Right ventricle myocardium superior (tissue), 1 donor: ENCODE data around the gene ISLR. TPM values are rescaled to one million over a fixed set of nuclear protein-coding genes. Genes with fewer than 3 reads are reported as not detected.

Experiments
- ATAC-seq: fragments of 200-7000 bp; cut with Tn5 transposase; one replicate; pipeline ENCODE4 v1.9.1; 2020; ENCODE audit warnings: mild to moderate bottlenecking; ENCODE audit not compliant: poor library complexity
- DNase-seq: peaks from one replicate; pipeline ENCODE4 v3.0.0-alpha.2; 2020
- intact Hi-C: fragments of 100-400 bp; cut with DNase I; formaldehyde crosslinking; loops from one replicate; pipeline ENCODE4 v1.11.2; 2022
- total RNA-seq: library from RNA; stranded (reverse); fragmentation: NEBNext Ultra II Directional; extraction: Animal tissue kit (Norgen Biotek cat#: 25700); gene quantifications from one replicate; pipeline ENCODE4 v1.2.1, GENCODE V29; 2021
- donor health status: DM: no; HTN: yes; CAD: no; lungs with severe emphysema.

Gene ISLR
- total RNA-seq, 1 donor from 2014 or later, result 11.6 TPM

DNA sequence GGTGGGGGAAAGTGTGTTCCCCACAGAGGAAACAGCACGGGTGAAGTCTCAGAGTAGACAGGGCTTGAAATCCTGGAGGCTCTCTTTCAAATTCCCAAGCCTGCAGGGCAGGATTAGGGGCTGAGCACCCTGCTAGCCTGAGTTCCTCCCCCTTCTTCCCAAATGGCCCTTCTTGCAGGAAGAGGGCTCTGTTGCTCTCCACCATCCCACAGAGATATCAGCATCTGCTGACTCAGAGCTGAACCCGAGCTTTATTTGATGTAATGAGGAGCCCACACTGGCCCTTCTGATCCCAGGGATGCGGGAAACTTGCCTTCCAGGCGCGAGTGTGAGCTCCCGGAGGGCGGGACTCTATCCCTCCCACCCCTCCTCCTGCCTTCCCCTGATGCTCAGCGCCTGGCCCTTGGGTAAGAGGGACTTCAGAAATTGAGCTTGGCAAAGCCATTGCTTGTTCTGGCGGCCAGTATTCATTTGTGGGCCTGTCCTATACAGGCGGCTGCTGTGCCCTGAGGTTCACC is 30.5 kb downstream of the ISLR start:
- intact Hi-C loops, result no loop called here
- ATAC-seq, result peak; percentile 33
- peak; percentile 57 for DNase-seq

DNA sequence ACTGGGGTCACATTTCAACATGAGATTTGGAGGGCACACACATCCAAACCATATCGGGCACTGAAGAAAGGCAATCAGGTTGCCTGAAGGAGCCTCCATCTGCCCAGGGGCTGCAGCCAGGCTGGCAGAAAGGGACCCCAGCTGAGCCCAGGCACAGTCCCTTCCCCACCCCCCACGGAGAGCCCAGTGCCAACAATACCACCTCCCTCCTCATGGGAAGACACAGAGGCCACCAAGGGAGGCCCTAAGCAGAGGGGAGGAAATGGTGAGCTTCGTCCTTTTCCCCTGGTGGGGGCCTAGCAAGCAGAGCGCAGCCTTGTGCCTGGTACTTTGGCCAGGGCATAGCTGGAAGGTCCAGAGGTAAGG is 32.1 kb downstream of the ISLR start:
- intact Hi-C loops, result no loop called here
- DNase-seq (no peak), ATAC-seq (no peak)

DNA sequence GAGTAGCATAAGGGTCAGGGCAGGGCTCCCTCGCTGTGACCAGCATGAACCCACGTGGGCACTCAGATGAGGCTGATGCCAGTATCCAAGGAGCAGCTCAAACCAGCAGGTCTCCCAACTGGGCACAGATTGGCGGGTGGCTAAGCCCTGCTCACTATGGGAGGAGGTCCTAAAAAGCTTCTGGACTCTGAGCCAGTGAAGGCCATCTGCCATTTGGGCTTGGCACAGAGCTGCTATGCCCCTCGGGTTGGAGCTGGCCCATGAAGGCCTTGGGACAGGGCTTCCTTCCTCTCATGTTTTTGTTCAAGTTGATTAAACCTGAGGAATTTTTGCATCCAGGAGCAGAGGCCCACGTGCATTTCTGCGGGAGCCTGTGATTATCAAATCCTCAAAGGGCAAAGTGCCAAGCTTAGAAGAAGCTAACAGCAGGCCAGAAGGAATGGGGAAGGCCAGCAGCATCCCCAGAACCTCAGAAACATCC is 33.3 kb downstream of the ISLR start:
- DNase-seq (no peak), ATAC-seq (no peak)
- intact Hi-C loops, result no loop called here

DNA sequence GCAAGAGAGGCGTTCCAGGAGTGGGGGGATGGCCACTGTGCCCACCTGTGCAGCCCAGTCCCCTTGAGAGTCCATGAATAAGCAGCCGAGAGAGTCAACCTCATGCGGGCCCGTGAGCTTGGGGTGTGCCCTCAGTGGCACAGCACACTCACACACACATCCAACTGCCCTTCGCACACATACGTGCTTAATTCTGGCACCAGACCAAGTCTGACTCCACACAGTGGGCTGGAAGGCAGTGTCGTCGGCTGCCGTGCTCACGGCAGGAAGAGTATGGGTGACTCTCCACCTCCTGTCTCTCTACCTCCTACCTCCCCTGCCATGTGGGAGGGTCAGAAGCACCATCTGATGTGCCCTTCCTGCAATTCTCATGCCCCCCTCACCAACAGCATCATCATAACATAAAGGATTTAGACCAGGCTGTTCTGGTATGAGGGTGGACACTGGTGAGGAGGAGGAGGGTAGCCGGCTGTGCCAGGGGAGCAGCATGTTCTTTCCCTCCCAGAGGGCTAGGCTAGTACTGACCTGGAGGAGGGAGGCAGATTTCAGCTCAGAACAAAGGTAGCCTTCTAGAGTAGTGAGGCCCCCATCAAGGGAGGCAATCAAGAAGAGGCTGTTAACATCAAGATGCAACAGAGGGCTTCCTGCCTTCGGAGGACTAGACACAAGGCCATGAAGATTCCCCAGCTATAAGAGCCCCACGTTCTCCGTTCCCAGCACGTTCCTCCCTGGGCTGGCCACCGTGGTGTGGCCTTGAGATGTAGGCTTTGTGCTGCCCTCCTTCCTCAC is 34.3 kb downstream of the ISLR start:
- no peak for ATAC-seq
- DNase-seq, result no peak
- intact Hi-C loops, result no loop called here

DNA sequence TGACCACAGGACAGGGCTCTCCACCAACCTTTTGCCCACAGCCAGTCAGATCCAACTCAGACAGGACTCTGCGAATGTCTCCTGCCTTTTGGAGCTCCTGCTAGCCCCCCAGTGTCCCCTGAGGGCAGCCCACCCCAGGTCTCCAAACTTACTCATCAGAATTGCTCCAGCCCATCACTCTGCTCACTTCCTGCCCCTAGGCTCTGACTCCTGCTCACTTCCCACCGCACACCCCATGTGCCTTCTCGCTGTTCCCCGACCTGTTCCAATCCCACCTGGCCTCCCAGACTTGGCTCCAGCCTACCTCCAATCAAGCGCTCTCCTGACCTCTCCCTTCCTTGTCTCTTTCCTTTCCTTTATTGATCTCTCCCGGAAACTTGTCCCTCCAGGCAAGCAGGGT is 35.0 kb downstream of the ISLR start:
- intact Hi-C loops, result no loop called here
- DNase-seq (no peak), ATAC-seq (no peak)

DNA sequence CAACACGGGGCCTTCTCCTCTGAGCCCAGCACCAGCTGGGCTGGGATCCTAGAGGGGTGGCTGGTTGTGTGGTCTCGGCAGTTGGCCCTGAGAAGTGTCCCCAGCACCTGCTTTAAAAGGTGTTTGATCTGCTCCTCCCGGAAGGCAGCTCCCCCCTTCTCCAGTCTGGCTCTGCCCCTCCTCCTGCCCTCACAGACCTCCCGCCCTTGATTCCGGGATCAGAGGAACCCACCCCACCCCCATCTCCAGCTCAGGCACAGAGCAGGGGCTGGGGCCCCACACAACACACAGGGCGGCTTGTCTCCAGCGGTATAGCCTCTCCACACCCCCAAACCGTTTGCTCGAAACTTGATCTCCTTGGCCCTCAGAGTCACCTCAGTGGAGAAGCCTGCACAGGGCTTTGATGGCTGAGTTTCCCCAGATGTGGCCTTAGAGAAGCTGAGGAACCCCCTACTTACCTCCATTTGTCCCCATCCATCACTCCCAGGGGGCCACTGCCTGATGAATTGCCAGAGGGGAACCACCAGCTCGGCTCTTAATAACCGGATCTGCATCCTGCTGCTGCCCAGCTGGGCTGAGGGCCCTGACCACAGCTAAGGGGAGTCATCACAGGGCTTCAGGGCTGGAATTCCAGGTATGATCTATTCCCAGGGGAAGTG is 35.5 kb downstream of the ISLR start:
- no peak for DNase-seq
- intact Hi-C loops, result no loop called here
- no peak for ATAC-seq

DNA sequence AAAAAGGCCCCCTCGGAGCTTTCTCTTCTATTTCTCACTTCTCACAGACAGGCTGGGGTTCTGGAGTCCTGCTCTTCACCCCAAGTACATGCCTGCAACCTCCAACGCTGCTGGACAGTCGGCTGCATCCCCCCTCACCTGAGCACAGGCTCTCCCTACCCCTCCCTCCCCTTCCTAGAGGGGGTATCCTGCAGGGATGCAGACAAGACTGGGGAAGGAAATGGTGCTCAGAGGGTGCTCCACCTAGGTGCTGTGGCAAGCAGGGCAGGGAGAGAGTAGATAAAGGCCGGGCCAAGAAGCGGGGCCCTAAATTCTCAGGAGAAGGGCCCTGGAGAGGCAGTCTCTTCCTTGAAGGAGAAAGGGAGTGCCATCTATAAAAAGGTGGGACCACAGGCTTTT is 36.0 kb downstream of the ISLR start:
- ATAC-seq (no peak), DNase-seq (no peak)
- intact Hi-C loops, result no loop called here

DNA sequence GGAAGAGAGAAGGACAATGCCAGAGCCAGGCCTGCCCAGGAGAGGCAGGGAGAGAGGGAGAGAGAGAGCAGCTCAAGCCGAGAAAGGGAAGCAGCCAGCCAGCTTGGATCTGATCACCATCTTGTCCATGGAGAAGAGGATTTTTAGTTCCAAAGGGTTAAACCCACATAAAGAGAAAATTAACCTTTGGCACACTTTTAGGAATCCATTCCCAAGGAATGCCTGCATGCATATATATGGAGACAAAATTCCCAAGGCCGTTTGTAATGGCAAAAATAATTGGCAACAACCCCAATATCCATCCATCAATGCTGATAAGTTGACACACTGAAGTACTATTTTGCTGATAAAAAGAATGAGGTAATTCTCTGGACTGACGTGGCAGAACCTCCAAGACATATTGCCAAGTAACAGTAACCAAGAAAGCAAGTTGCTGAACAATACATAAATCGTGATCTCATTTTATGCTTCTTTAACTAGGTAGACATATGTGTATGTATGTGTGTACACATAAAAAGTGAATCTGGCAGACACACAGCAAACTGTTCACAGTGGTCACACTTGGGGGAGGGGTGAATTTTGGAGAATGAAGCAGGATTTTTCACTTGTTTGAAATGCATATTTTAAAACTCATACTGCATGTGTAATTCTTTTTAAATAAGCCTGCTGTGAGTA is 36.6 kb downstream of the ISLR start:
- intact Hi-C loops, result no loop called here
- no peak for DNase-seq
- ATAC-seq, result peak; percentile 57

DNA sequence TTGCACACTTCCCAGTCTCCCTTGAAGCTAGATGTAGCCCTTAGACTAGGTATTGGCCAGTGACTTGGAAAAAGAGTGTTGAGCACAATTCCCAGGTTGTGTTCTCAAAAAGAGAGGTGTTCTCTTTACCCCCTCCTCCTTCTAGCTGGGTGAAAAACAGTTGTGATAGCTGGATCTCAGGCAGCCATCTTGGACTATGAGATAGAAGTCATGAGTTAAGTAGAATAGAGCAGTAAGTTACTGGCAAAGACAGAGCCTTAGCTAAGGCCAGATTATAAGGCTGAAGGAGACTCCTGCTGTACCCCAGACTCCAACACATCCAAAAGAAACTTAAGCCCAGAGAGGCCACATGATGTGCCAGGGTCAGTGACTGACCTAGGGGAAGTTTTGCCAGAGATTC is 37.2 kb downstream of the ISLR start:
- intact Hi-C loops, result no loop called here
- ATAC-seq (no peak), DNase-seq (no peak)

DNA sequence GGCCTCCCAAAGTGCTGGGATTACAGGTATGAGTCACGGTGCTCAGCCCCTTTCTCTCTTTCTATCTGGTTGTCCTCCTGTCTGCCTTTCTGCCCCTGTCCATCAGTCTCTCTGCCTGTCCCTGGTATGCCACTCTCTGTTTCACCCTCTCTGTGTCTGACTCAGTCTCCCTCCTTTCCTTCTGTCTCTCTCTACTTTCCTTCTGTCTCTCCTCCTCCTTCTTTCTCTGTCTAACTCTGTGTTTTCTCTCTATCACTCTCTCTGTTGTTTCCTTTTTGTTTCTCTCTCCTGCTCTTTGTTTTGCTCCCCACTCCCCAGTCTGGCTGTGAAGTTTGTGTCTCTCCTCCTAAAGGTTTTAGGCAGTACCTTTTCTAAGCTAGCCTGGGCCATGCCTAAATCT is 38.1 kb downstream of the ISLR start:
- intact Hi-C loops, result no loop called here
- DNase-seq, result no peak
- no peak for ATAC-seq

DNA sequence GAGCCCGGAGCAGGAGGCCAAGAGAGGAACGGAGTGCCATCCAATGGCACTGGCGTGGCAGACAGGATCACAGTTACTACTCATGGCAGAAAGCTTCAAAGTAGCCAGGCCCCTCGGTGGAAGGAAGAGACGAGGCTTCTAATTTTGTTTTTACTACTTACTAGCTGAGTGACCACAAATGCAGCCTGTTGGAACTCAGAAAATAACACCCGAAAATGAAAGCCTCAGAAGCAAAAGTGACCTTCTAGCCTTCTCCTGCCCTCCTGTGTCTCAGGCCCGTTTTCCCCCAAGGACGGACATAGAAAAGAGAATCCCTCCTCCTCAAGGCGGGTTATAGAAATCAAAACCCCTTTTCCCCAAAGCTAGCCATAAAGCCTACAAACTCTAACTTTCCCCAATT is 39.0 kb downstream of the ISLR start:
- no peak for ATAC-seq
- no peak for DNase-seq
- intact Hi-C loops, result no loop called here

DNA sequence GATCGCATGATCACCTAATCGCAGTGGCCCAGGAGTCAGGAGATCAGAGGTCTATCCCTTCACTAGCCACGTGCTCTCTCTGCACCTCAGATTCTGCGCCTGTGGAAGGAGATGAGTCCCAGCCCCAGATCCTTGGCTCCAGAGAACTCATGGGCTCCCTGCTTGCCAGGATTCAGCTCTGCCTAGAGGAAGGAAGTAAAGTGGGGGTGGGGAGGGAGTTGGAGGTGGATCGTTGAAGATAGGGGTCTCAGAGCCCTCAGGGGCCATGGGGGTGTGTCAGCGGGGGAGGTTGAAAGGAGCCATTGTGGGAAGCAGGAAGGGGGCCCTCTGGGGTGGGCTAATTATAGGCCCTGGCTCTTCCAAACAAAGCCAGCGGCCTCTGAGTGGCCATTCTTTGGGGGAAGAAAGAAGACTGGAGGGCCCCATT is 40.4 kb downstream of the ISLR start:
- no peak for ATAC-seq
- DNase-seq, result no peak
- intact Hi-C loops, result no loop called here

DNA sequence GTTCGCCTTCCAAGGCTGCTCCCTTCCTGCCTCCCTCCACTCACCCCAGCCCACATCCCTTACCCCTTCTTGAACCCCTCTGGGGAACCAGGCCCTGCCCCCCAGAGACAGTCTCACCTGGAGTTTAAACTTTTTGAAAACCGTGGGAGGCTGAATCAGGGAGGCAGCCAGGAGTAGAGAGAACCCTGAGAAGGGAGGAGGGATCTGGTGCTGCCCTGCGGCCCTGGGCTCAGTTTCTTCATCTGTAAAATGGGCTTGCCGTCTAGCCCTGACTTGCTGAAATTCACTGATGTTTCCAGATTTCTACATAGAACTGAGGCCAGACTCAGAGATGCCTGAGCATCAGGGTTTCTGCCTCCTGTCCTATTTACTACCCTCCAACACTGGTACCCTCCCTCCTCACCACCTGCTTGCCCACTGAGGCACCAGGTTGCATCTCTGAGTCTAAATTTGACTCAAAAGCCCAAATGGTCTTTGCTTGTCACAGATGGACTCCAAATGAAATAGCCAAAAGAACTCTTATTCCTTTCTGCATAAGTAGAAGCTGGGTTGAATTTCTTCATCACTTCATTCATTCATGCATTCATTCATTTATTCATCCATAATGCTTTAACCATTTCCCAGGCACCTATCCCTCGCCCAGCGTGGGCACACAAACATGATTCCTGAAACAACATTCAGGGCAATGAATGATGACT is 41.0 kb downstream of the ISLR start:
- no peak for ATAC-seq
- DNase-seq, result no peak
- intact Hi-C loops, result no loop called here

DNA sequence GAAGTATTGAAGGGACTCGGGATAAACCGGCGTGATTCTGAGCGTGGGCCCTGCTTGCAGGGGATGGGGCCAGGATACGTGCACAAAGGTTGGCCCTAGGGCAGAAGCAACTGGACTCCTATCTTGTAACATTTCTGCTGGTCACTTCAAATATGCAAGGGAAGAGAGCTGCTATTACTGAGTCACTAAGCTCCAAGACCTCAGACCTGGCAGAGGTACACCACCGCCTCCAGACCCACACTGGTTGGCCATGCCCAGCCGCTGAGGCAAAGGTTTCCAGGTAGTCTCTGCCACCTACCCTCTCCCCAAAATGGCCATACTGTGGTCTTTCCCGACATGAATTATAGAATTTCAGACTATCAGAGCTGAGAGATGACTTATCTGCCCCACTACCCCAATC is 42.4 kb downstream of the ISLR start:
- DNase-seq (no peak), ATAC-seq (no peak)
- intact Hi-C loops, result no loop called here

DNA sequence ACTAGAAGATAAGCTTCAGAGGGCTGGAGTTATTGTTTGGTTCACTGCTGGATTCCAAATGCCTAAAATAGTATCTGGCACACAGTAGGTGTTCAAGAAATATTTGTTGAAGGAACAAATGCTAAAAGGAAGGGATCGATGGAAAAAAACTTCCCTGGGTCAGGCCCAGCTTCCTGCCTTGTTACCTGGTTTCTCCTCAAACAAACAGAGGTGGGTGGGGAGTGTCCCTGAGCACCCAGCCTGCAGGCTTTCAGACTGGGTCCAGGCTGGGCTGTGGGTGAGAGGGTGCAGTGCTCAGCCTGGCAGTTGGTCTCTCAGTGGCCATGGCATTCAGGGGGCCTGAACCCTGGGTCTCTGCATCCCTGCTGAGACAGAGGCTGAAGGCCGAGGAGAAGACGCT is 43.4 kb downstream of the ISLR start:
- no peak for ATAC-seq

DNA sequence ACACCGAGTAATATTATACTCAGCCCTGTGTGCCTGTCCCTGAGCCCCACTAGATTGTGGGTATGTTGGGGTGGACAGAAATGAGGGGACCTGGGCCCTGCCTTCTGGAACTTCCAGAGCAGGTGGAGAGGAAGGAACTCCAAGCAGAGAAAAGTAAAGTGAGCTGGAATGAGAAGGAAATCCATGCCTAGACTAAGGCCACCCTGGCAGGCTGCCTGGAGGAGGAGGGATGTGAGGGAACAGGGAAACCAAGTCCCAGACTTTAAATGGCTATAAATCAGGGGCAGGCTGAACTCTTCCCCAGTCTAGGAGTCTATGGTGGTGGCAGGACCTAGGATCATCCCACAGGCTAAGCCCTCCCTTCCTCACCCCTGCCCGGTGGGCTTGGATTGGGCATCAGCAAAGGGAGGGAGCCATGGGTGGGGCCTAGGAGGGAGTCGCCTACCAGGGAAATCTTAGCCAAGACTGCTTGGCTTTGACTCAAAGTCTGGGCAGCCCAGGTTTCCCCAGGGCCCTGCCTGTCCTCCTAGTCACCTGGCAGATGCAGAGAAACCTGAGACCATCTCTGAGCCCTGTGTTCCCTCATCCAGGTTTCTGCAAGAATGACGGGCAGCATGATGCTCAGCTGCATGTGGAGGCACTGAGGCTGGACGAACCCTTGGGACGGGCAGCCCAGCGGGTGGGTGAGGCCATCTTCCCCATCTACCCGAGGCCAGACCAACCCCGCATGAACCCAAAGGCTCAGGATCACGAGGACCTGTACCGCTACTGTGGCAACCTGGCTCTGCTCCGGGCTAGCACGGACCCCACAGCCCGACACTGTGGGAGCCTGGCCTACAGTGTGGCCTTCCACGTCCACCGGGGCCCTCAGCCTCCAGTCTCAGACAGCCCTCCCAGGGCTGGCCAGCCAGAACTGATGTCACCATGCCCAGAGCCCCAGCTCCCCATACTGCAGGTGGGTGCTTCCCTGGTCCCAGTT is 44.7 kb downstream of the ISLR start:
- DNase-seq (no peak), ATAC-seq (no peak)
- intact Hi-C loops, result no loop called here

More for the DNA sequence above, 43.4 kb downstream of the ISLR start:
- intact Hi-C loops, result no loop called here
- no peak for DNase-seq

DNA sequence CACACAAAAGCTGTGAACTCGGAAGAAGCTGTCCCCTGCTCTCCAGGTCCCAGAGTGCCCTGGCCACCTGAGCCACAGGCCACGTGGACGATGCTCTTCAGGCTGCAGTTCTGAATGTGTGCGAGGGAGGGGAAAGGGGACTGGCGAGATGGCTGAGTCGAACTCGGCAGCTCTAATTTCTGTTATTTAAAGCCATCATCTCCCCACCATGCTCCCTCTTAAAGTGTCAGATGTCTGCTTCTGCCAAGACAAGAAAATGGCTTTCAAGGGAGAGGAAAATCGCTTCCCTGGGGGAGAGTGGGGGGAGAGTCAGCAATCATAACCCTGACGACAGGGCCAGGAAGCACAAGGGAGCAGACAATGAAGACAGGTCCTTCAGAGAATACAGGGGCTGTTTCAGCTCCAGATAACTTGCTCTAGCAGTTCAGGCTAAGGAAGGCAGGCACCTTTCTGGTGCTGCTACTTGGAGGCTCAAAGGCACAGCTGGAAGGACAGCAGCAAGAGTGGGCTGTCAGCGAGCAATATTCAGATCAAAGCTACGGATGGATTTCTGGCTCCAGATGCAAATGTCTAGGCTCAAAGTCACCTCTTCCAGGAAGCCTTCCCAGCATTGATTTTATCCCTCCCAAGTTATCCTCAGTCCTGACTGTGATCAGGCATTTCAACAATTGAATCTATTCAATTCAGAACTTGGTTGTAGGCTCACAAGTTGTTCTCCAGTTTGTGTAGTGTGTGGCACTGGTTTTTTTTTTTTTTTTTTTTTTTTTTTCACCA is 47.2 kb downstream of the ISLR start:
- no peak for ATAC-seq
- DNase-seq, result no peak
- intact Hi-C loops, result no loop called here
